Measurements from ENCODE around the gene RAB28. TPM values are rescaled to one million over a fixed set of nuclear protein-coding genes. Genes with fewer than 3 reads are reported as not detected.

RAB28 gene
- total and polyA plus RNA-seq, 5 donors: 17.1 to 27.6 (median 22.3) TPM

- H3K27me3 ChIP-seq (ENCODE audit: control insufficient read depth, insufficient read depth): no peaks in the 10 kb centered on the region
- no peak overlapping the region for H3K4me3 ChIP-seq (ENCODE audit: low read length)
- no peak overlapping the region for H3K27ac ChIP-seq (ENCODE audit: low read length)
- 80% methylated on average over 22 of the region's 22 CpGs for WGBS
- no peaks in the 10 kb centered on the region for H3K4me1 ChIP-seq (ENCODE audit: control insufficient read depth, insufficient read depth, low read length)
- ATAC-seq (no peak), DNase-seq (peak in 2 of 3 donors; percentile 33 to 49)
- intact Hi-C loops (cut with DNase I): no loop called here
- no peaks in the 10 kb centered on the region for H3K9me3 ChIP-seq (ENCODE audit: control insufficient read depth, low read length)
Observed at GRCh38 chr4:13445841-13446790, 38.0 kb downstream of the RAB28 start.

GRCh38 chr4:13441506-13441905 is 42.6 kb downstream of the RAB28 start:
- H3K4me1 ChIP-seq (ENCODE audit: control insufficient read depth, insufficient read depth, low read length): no peaks in the 10 kb centered on the region
- no peaks in the 10 kb centered on the region for H3K9me3 ChIP-seq (ENCODE audit: control insufficient read depth, low read length)
- ATAC-seq (no peak), DNase-seq (no peak)
- intact Hi-C loops (cut with DNase I): no loop called here
- no peak overlapping the region for H3K27ac ChIP-seq (ENCODE audit: low read length)
- no peaks in the 10 kb centered on the region for H3K27me3 ChIP-seq (ENCODE audit: control insufficient read depth, insufficient read depth)
- no peak overlapping the region for H3K4me3 ChIP-seq (ENCODE audit: low read length)

GRCh38 chr4:13436962-13437361 is 47.2 kb downstream of the RAB28 start:
- WGBS: 93% methylated on average over 2 of the region's 2 CpGs
- Histone ChIP-seq H3K4me3 (ENCODE audit: low read length) (no peak overlapping the region), H3K27ac (ENCODE audit: low read length) (no peak overlapping the region), H3K4me1 (ENCODE audit: control insufficient read depth, insufficient read depth, low read length) (no peaks in the 10 kb centered on the region), H3K27me3 (ENCODE audit: control insufficient read depth, insufficient read depth) (no peaks in the 10 kb centered on the region), H3K9me3 (ENCODE audit: control insufficient read depth, low read length) (no peaks in the 10 kb centered on the region)
- ATAC-seq (no peak), DNase-seq (no peak)
- intact Hi-C loops (cut with DNase I): no loop called here

- intact Hi-C loops (cut with DNase I): no loop called here
- ATAC-seq (no peak), DNase-seq (no peak)
- Histone ChIP-seq H3K4me3 (ENCODE audit: low read length) (no peak overlapping the region), H3K4me1 (ENCODE audit: control insufficient read depth, insufficient read depth, low read length) (peaks cover 5% of the 10 kb centered on the region), H3K27ac (ENCODE audit: low read length) (no peak overlapping the region), H3K27me3 (ENCODE audit: control insufficient read depth, insufficient read depth) (no peaks in the 10 kb centered on the region), H3K9me3 (ENCODE audit: control insufficient read depth, low read length) (no peaks in the 10 kb centered on the region)
- WGBS: 88% methylated on average over 1 of the region's 1 CpG
Observed at GRCh38 chr4:13432453-13432852, 51.7 kb downstream of the RAB28 start.

GRCh38 chr4:13430834-13431568 is 53.1 kb downstream of the RAB28 start:
- no peak for DNase-seq
- ATAC-seq: no peak
- intact Hi-C loops (cut with DNase I): no loop called here
- Histone ChIP-seq H3K4me1 (ENCODE audit: control insufficient read depth, insufficient read depth, low read length) (peaks cover 5% of the 10 kb centered on the region), H3K27ac (ENCODE audit: low read length) (no peak overlapping the region), H3K9me3 (ENCODE audit: control insufficient read depth, low read length) (no peaks in the 10 kb centered on the region), H3K4me3 (ENCODE audit: low read length) (no peak overlapping the region), H3K27me3 (ENCODE audit: control insufficient read depth, insufficient read depth) (no peaks in the 10 kb centered on the region)
- 90% methylated on average over 9 of the region's 9 CpGs for WGBS

GRCh38 chr4:13427599-13428325 is 56.4 kb downstream of the RAB28 start:
- Histone ChIP-seq H3K27me3 (ENCODE audit: control insufficient read depth, insufficient read depth) (no peaks in the 10 kb centered on the region), H3K4me1 (ENCODE audit: control insufficient read depth, insufficient read depth, low read length) (peaks cover 7% of the 10 kb centered on the region), H3K27ac (ENCODE audit: low read length) (no peak overlapping the region), H3K9me3 (ENCODE audit: control insufficient read depth, low read length) (no peaks in the 10 kb centered on the region), H3K4me3 (ENCODE audit: low read length) (no peak overlapping the region)
- ATAC-seq (no peak), DNase-seq (no peak)
- intact Hi-C loops (cut with DNase I): no loop called here
- WGBS: 86% methylated on average over 20 of the region's 20 CpGs

- Histone ChIP-seq H3K4me1 (ENCODE audit: control insufficient read depth, insufficient read depth, low read length) (peaks cover 3% of the 10 kb centered on the region), H3K27ac (ENCODE audit: low read length) (no peak overlapping the region), H3K9me3 (ENCODE audit: control insufficient read depth, low read length) (no peaks in the 10 kb centered on the region), H3K4me3 (ENCODE audit: low read length) (no peak overlapping the region), H3K27me3 (ENCODE audit: control insufficient read depth, insufficient read depth) (no peaks in the 10 kb centered on the region)
- 73% methylated on average over 32 of the region's 32 CpGs for WGBS
- peak; percentile 16 to 70 (median 68) for DNase-seq
- intact Hi-C loops (cut with DNase I): no loop called here
- ATAC-seq: peak; percentile 60 to 79
Observed at GRCh38 chr4:13415068-13415785, 68.9 kb downstream of the RAB28 start.

- H3K9me3 ChIP-seq (ENCODE audit: control insufficient read depth, low read length): no peaks in the 10 kb centered on the region
- peak; percentile 65 to 83 for ATAC-seq
Observed at GRCh38 chr4:13413729-13414437, 70.3 kb downstream of the RAB28 start.

GRCh38 chr4:13411942-13412341 is 72.2 kb downstream of the RAB28 start:
- no peaks in the 10 kb centered on the region for H3K9me3 ChIP-seq (ENCODE audit: control insufficient read depth, low read length)
- no peak overlapping the region for H3K4me3 ChIP-seq (ENCODE audit: low read length)
- 50% methylated on average over 2 of the region's 2 CpGs for WGBS
- intact Hi-C loops (cut with DNase I): no loop called here
- no peaks in the 10 kb centered on the region for H3K27me3 ChIP-seq (ENCODE audit: control insufficient read depth, insufficient read depth)
- DNase-seq (no peak), ATAC-seq (no peak)
- H3K27ac ChIP-seq (ENCODE audit: low read length): no peak overlapping the region
- peaks cover 3% of the 10 kb centered on the region for H3K4me1 ChIP-seq (ENCODE audit: control insufficient read depth, insufficient read depth, low read length)

More at GRCh38 chr4:13413729-13414437, 70.3 kb downstream of the RAB28 start:
- H3K4me3 ChIP-seq (ENCODE audit: low read length): no peak overlapping the region
- peak overlapping the region; percentile 80 for H3K27ac ChIP-seq (ENCODE audit: low read length)
- intact Hi-C loops (cut with DNase I): no loop called here
- peaks cover 3% of the 10 kb centered on the region for H3K4me1 ChIP-seq (ENCODE audit: control insufficient read depth, insufficient read depth, low read length)
- no peak for DNase-seq
- WGBS: 39% methylated on average over 6 of the region's 6 CpGs
- H3K27me3 ChIP-seq (ENCODE audit: control insufficient read depth, insufficient read depth): no peaks in the 10 kb centered on the region

GRCh38 chr4:13409324-13409723 is 74.8 kb downstream of the RAB28 start:
- intact Hi-C loops (cut with DNase I): no loop called here
- Histone ChIP-seq H3K4me3 (ENCODE audit: low read length) (no peak overlapping the region), H3K27ac (ENCODE audit: low read length) (no peak overlapping the region), H3K9me3 (ENCODE audit: control insufficient read depth, low read length) (no peaks in the 10 kb centered on the region), H3K27me3 (ENCODE audit: control insufficient read depth, insufficient read depth) (no peaks in the 10 kb centered on the region), H3K4me1 (ENCODE audit: control insufficient read depth, insufficient read depth, low read length) (peaks cover 3% of the 10 kb centered on the region)
- ATAC-seq (no peak), DNase-seq (no peak)
- 98% methylated on average over 2 of the region's 2 CpGs for WGBS

Measured in right cardiac atrium (tissue), 5 donors.